Activated T-helper 1 cell treated with anti-CD3 and anti-CD28 coated beads, Interleukin-12 subunit alpha, Interleukin-12 subunit beta, Interleukin-2, Interleukin-4 antibody, amounts not matched to agents 30 ng/mL and 10 ng/mL and 1 ng/mL, durations not matched to agents 14 hours and 24 hours and 36 hours (primary cell): ENCODE results near the gene ADGRD1. TPM values are rescaled to one million over a fixed set of nuclear protein-coding genes. Genes with fewer than 3 reads are reported as not detected.
"Not testable (repeated sequence)": the region's sequence is repeated elsewhere in the genome, so short reads cannot be mapped to it uniquely, and the experiment has no call there.

ENCODE experiments used
- DNase-seq: peaks from one replicate; pipeline ENCODE4 v3.0.0; 2021; ENCODE audit warnings: low spot score
- H3K27ac Mint-ChIP-seq: one replicate; pipeline ENCODE4 v1.8.0; 2021; ENCODE audit warnings: mild to moderate bottlenecking, mixed read lengths
- H3K27me3 Mint-ChIP-seq: one replicate; pipeline ENCODE4 v1.8.0; 2022; ENCODE audit warnings: mild to moderate bottlenecking, moderate library complexity, mixed read lengths; ENCODE audit not compliant: insufficient read depth
- H3K36me3 Mint-ChIP-seq: one replicate; pipeline ENCODE4 v1.8.0; 2021; ENCODE audit warnings: low read depth, mixed read lengths
- H3K4me1 Mint-ChIP-seq: one replicate; pipeline ENCODE4 v1.8.0; 2021; ENCODE audit warnings: low read depth, mixed read lengths
- H3K4me3 Mint-ChIP-seq: one replicate; pipeline ENCODE4 v1.8.0; 2021; ENCODE audit warnings: mild to moderate bottlenecking, moderate library complexity, mixed read lengths
- H3K9me3 Mint-ChIP-seq: one replicate; pipeline ENCODE4 v1.8.0; 2021; ENCODE audit warnings: mixed read lengths
- intact Hi-C: fragments of 100-400 bp; cut with micrococcal nuclease; formaldehyde crosslinking; loops from one replicate; pipeline ENCODE4 v1.15.1; 2024
- total RNA-seq: library from RNA; stranded (reverse); gene quantifications from 2 replicates; pipeline ENCODE4 v1.2.3, GENCODE V29; 2022

The ADGRD1 gene
- total RNA-seq, 1 donor from 2014 or later = 0.18 TPM

DNA sequence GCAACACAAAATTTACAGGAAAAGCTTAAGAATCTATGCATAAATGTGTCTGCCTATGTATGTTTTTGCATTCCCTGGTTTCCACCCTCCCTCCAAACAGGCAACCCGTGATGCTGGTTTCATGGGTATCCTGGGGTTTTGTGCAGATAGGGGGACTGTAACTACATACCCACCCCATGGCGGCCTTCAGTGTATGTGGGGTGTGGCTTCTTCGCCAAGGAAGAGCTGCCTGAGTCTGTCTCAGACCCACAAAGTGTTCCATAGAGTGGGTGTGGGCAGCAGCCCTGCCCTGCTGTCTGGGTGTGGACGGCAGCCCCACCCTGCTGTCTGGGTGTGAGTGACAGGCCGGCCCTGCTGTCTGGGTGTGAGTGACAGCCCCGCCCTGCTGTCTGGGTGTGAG is 174.8 kb downstream of the ADGRD1 start:
- Mint-ChIP-seq H3K27ac (no peak overlapping the region), H3K4me3 (no peak overlapping the region), H3K4me1 (no peaks in the 10 kb centered on the region), H3K36me3 (no peaks in the 10 kb centered on the region), H3K27me3 (no peaks in the 10 kb centered on the region), H3K9me3 (peaks cover 5% of the 10 kb centered on the region)
- intact Hi-C loops = no loop called here
- DNase-seq = no peak

DNA sequence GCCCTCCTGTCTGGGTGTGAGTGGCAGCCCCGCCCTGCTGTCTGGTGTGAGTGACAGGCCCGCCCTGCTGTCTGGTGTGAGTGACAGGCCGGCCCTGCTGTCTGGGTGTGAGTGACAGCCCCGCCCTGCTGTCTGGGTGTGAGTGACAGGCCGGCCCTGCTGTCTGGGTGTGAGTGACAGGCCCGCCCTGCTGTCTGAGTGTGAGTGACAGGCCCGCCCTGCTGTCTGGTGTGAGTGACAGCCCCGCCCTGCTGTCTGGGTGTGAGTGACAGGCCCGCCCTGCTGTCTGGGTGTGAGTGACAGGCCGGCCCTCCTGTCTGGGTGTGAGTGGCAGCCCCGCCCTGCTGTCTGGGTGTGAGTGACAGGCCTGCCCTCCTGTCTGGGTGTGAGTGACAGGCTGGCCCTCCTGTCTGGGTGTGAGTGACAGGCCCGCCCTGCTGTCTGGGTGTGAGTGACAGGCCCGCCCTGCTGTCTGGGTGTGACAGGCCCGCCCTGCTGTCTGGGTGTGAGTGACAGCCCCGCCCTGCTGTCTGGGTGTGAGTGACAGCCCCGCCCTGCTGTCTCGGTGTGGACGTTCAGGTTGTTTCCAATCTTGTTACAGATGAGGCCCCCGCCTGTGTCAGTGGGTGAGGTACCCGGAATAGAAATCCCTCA is 175.4 kb downstream of the ADGRD1 start:
- intact Hi-C loops, H3K36me3 Mint-ChIP-seq, H3K27ac Mint-ChIP-seq, H3K4me1 Mint-ChIP-seq, DNase-seq, H3K27me3 Mint-ChIP-seq, H3K4me3 Mint-ChIP-seq, H3K9me3 Mint-ChIP-seq: not testable (repeated sequence)

DNA sequence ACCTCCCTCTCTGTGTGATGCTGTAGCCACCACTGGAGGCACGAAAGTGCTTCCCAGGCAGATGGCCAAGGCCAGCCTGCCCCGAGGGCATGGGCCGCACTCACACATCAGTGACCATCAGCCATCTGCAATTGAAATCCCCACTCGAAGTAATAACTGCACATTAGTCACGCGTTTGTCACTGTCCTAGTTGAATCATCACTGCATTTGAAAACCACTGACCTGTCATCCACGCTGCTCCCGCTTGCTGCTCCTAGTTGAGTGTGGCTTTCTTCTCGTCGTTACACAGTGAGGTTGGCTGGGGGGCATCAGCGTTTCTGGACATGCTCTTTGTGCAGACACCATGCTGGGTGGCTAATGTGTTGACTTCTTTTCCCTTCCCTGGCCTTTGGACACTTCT is 176.1 kb downstream of the ADGRD1 start:
- intact Hi-C loops = no loop called here
- no peak for DNase-seq
- no peaks in the 10 kb centered on the region for H3K27me3 Mint-ChIP-seq
- H3K27ac Mint-ChIP-seq = no peak overlapping the region
- peaks cover 5% of the 10 kb centered on the region for H3K9me3 Mint-ChIP-seq
- no peaks in the 10 kb centered on the region for H3K4me1 Mint-ChIP-seq
- H3K4me3 Mint-ChIP-seq = no peak overlapping the region
- no peaks in the 10 kb centered on the region for H3K36me3 Mint-ChIP-seq

DNA sequence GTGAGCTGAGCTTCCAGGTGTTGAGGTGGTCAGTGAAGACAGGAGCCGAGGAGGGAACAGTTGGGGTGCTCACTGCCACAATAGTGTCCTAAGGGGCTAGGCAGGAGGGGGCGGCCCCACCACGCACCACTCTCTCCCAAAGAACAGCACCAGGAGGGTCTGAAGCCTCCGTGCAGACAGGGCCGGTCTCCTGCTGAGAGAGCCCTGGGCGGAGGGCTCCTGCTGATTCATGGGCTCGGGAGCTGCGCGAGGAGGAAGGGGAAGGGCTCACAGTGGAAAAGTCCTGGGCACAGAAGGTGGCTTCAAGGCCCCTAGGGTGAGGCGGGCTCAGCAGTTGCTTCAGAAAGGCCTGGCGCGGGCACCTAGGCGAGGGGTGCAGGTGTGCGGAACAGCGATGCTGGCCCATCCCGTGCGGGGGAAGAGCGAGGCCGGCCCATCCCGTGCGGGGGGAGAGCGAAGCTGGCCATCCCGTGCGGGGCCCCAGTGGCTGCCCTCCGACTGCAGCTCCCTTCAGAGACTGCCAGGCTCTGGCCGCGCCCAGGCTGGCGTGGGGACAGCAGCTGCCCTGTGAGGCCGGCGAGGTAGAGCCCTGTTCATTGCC is 176.7 kb downstream of the ADGRD1 start:
- Mint-ChIP-seq H3K27me3 (no peaks in the 10 kb centered on the region), H3K36me3 (no peaks in the 10 kb centered on the region), H3K27ac (no peak overlapping the region), H3K4me1 (no peaks in the 10 kb centered on the region), H3K4me3 (no peak overlapping the region), H3K9me3 (peaks cover 5% of the 10 kb centered on the region)
- DNase-seq = no peak
- intact Hi-C loops = no loop called here

DNA sequence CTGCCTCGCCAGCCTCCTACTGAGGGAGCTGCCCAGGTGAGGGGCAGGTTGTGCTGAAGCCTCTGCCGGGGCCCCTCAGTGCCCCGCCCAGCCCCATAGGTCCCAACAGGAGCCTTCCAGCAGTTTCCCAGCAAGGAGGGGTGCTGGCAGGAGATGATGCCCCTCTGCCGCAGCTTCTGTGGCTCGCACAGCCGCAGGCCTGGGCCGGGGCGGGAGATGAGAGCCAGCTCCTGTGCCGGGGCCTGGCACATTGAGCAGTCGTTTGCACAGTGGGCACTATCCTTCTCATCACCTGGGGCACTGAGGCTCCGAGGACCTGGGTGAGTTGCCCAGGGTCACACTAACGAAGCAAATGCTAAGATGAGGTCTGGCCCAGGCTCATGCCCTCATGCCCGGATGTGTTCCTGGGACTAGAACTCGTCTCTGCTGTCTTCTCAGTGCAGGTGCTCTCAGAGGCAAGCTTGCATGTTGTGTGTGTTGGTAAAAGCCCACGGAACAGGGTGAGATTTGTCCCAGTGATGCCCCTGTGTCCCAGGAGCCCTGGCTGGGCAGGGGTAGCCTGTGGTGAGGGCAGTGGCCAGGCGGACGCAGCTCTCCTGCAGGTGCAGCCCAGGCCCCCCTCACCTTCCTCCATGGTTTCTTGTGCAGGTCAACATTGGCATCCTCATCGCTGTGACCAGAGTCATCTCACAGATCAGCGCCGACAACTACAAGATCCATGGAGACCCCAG is 177.5 kb downstream of the ADGRD1 start:
- intact Hi-C loops = no loop called here
- peaks cover 5% of the 10 kb centered on the region for H3K9me3 Mint-ChIP-seq
- no peaks in the 10 kb centered on the region for H3K27me3 Mint-ChIP-seq
- no peak overlapping the region for H3K4me3 Mint-ChIP-seq
- H3K36me3 Mint-ChIP-seq = no peaks in the 10 kb centered on the region
- no peaks in the 10 kb centered on the region for H3K4me1 Mint-ChIP-seq
- H3K27ac Mint-ChIP-seq = no peak overlapping the region
- DNase-seq = no peak

DNA sequence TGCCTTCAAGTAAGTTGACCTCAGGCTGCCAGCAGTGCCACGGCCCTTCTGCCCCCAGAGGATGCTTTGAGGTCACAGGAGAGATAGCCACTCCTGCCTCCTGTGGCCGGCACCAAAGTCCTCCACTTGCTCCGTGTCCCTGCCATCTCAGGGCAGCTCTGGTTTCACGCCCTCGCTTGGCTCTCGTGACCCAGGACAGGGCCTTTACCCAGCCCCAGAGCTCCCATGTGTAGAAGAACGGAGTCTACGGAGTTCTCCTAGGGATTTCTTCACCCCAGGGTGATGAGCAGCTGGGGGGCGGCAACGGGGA is 178.1 kb downstream of the ADGRD1 start:
- H3K9me3 Mint-ChIP-seq = peaks cover 5% of the 10 kb centered on the region
- H3K36me3 Mint-ChIP-seq = no peaks in the 10 kb centered on the region
- H3K4me3 Mint-ChIP-seq = no peak overlapping the region
- no peaks in the 10 kb centered on the region for H3K4me1 Mint-ChIP-seq
- intact Hi-C loops = loop anchor here (1.0 to 2.0 kb wide), 2 partner anchors 27 to 305 kb away; no protein-coding TSS in a partner anchor
- H3K27me3 Mint-ChIP-seq = no peaks in the 10 kb centered on the region
- H3K27ac Mint-ChIP-seq = no peak overlapping the region
- DNase-seq = no peak

DNA sequence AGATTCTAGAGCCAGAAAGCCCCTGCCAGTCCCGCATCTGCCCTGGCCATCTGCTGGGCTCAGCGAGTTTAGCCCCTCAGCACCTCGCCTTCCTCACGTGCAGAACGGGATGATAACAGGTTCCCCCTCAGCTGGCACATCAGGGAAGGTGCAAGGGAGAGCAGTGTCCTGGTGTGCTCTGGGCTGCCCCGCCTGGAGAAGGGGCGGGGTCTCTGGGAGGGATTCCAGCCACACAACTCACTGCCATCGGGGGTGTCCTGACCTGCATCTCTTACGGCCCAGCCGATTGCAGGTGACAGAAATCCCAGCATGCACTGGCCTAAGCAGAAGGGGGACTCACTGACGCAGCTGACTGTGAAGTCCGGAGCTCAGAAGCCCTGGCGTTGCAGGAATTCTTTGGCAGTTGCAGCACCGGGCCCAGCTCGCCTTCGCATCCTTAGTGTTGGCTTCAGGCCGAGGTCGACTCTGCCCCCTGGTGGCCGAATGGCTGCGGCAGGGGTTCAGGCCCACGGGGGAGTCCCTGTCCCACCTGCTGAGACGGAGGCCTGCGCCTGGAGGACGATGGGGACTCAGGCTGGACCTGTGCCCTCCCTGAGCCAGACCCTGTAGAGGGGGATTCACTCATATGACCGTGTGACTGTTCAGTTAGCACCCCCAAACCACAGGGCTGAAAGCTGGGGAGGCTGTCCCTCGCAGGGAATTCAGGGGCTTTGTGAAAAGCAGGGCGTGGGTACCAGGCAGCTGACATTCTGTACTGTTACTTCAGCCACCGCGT is 178.6 kb downstream of the ADGRD1 start:
- H3K4me3 Mint-ChIP-seq = no peak overlapping the region
- no peaks in the 10 kb centered on the region for H3K36me3 Mint-ChIP-seq
- H3K9me3 Mint-ChIP-seq = peaks cover 2% of the 10 kb centered on the region

DNA sequence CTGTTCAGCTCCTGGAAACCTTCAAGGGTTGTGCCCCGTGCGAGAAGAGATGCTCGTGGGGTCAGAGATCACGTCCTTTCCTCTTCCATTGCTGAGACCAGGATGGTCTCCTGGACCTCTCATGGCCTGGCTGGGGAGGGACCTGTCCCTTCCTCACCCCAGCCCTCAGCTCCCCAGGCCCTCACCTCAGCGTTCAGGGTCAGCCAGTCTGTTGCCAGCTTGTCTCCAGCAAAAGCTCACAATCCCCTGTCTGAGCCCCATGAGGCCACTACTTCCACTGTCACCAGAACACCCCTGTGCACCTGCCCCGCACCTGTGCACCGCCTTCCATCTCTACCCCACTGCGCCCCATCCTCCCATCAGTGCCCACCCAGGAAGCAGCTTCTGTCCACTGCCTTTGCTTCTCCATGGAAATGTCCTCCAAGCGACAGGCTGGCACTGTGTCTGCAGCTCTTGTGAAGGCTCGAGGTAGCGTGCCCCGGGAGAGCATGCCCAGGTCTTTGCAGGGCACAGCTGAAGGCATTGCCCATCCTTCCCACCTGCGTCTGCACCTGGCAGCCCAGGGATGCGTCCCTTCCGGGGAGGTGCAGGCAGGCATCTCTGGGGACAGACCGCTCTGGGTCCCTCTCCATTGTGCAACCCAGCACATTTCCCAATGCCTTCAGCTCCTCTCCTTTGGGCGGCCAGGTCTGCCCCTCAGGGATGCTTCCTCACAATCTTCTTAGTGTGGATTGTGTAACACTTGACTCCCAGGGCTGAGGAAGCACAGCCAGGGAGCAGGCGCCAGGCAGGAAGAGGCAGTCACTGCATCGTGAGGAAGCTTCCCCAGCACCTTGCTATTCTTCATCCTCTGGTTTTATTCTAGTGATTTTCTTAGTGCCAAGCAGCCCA is 179.6 kb downstream of the ADGRD1 start:
- intact Hi-C loops = loop anchor here (2.0 kb wide), 1 partner anchor 306 kb away; no protein-coding TSS in a partner anchor
- H3K4me3 Mint-ChIP-seq = no peak overlapping the region
- H3K36me3 Mint-ChIP-seq = no peaks in the 10 kb centered on the region
- no peaks in the 10 kb centered on the region for H3K9me3 Mint-ChIP-seq
- H3K27ac Mint-ChIP-seq = no peak overlapping the region
- no peaks in the 10 kb centered on the region for H3K27me3 Mint-ChIP-seq
- no peak for DNase-seq
- no peaks in the 10 kb centered on the region for H3K4me1 Mint-ChIP-seq

More for the DNA sequence above, 178.6 kb downstream of the ADGRD1 start:
- DNase-seq = peak; percentile 29
- H3K4me1 Mint-ChIP-seq = no peaks in the 10 kb centered on the region
- no peak overlapping the region for H3K27ac Mint-ChIP-seq
- intact Hi-C loops = loop anchor here (1.0 to 2.0 kb wide), 2 partner anchors 28 to 306 kb away; no protein-coding TSS in a partner anchor
- no peaks in the 10 kb centered on the region for H3K27me3 Mint-ChIP-seq

DNA sequence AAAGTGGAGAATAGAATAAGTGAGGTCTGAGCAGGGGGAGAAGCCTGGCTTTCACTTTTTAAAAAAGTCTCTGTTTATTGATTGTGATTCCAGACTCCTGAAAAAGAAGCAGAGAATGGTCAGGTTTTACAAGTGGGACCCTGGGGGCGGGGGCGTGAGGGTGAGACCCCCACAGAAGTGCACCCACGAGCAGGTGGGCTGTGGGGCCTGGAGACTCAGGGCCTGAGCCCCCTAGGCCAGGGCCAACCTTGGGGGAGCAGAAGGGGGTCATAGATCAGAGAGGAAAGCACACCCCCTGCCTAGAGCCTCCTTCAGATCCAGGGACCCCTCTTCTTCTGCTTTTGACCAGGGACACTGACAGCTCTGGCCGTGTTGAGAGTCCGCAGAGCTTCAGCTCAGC is 180.3 kb downstream of the ADGRD1 start:
- intact Hi-C loops = loop anchor here (2.0 kb wide), 1 partner anchor 307 kb away; no protein-coding TSS in a partner anchor
- Mint-ChIP-seq H3K9me3 (no peaks in the 10 kb centered on the region), H3K27me3 (no peaks in the 10 kb centered on the region), H3K4me3 (no peak overlapping the region), H3K36me3 (no peaks in the 10 kb centered on the region), H3K4me1 (no peaks in the 10 kb centered on the region), H3K27ac (no peak overlapping the region)
- DNase-seq = no peak

DNA sequence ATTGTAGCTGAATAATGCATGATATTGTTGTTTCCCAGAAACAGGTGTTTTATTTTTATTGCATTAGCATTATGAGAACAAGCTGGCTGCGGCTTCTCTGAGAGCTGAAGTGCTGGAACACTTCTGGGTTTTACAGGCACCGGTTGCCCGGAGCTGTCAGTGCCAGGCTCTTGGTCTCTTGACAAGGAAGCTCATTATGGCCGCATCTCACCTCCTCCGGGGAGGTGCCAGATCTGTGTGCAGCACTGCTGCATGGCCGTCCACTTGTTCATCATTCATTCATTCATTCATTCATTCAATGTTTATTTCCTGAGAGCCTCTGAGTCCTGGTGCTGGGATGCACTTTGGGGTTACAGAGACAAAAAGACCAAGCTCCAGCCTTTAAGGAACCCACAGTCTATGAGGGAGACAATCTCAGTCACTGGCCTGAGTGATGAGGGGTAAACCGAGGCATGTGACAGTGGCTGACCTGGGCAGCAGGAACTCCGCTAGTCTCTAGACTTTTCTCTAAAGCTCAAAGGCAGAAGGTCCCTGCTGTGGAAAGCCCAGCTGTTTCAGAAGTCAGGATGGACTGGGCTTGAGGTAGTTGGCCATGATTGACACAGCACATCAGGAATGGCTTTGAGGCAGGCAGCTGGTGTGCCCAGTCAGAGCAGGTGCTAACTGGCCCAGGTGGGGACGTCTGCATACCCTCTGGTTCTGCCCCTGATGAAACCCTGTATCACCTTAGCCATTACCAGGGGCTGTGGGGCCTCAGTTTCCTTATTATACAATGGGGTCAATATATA is 181.0 kb downstream of the ADGRD1 start:
- Mint-ChIP-seq H3K9me3 (no peaks in the 10 kb centered on the region), H3K27me3 (no peaks in the 10 kb centered on the region), H3K27ac (no peak overlapping the region), H3K4me1 (no peaks in the 10 kb centered on the region), H3K36me3 (no peaks in the 10 kb centered on the region), H3K4me3 (no peak overlapping the region)
- intact Hi-C loops = no loop called here
- DNase-seq = no peak

DNA sequence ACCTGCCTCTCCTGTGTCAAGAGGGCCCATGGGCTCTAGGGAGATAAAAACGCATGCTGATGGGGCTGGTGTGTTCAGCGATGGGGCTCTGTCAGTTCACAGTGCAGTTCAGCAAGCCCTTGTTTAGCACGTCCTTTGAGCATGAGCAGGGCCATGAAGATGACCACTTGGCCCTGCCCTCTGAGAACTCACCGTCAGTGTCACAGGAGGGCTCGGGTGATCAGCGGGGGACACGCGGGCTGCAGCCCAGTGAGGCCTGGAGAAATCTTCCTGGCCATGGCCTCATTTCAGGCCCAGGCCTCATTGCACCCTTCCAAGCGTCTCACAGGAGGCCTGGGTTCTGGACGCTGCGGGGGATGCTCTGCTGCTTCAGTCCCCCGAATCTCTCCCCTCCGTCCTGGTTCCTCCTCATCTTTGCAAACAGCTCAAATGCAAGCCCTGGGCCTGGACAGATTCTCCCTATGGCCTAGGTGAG is 181.6 kb downstream of the ADGRD1 start:
- no peaks in the 10 kb centered on the region for H3K27me3 Mint-ChIP-seq
- no peaks in the 10 kb centered on the region for H3K36me3 Mint-ChIP-seq
- intact Hi-C loops = no loop called here
- no peak overlapping the region for H3K27ac Mint-ChIP-seq
- H3K4me3 Mint-ChIP-seq = no peak overlapping the region
- DNase-seq = no peak
- H3K4me1 Mint-ChIP-seq = no peaks in the 10 kb centered on the region
- no peaks in the 10 kb centered on the region for H3K9me3 Mint-ChIP-seq
